ENCODE measurements around the gene DEFB110.

DNA sequence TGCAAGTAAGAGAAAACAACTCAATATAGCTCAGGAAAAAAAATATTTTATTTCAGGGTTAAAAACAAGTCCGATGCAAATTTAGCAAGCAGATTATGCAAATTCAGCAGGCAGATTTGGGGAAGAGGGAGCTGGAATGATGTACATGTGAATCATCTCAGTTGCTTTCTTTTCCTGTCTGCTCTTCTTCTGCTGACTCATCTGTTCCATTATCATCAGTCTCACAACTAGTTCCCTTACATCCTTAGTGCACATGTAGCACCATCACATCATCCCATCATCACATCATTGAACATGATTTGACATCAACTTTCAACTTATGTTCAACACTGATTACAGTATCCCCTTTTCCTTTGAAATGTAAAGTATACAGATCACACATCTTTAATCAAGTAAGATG lies 40.9 kb downstream of the DEFB110 start:
- no peak for TF ChIP-seq CTCF (IDR thresholded peaks at IDR 0.05)
- no peak for TF ChIP-seq POLR2A (IDR thresholded peaks at IDR 0.05)

Data from heart left ventricle (tissue), 13 donors.